GM21737 (cell line): ENCODE results near the gene RBPJ.

Experiments used
- ATAC-seq: cut with Tn5 transposase; IDR thresholded peaks from one replicate; pipeline ENCODE4 v1.9.1; 2021; ENCODE audit warnings: mild to moderate bottlenecking, moderate library complexity; ENCODE audit not compliant: unreplicated experiment

The RBPJ gene

GRCh38 chr4:26484032-26484515 lies 163.3 kb downstream of the RBPJ start:
- ATAC-seq = no peak

GRCh38 chr4:26484516-26484915 lies 163.7 kb downstream of the RBPJ start:
- ATAC-seq = no peak
